Measurements from ENCODE around the gene CBARP. TPM values are rescaled to one million over a fixed set of nuclear protein-coding genes. Genes with fewer than 3 reads are reported as not detected.

The CBARP gene
- total and polyA plus RNA-seq, 9 of the 15 experiments (the other 6 are each of a cell fraction or from before 2014, with no cell fraction given) = 0.03 to 8.9 (median 1.2) TPM; not detected in 1

DNA sequence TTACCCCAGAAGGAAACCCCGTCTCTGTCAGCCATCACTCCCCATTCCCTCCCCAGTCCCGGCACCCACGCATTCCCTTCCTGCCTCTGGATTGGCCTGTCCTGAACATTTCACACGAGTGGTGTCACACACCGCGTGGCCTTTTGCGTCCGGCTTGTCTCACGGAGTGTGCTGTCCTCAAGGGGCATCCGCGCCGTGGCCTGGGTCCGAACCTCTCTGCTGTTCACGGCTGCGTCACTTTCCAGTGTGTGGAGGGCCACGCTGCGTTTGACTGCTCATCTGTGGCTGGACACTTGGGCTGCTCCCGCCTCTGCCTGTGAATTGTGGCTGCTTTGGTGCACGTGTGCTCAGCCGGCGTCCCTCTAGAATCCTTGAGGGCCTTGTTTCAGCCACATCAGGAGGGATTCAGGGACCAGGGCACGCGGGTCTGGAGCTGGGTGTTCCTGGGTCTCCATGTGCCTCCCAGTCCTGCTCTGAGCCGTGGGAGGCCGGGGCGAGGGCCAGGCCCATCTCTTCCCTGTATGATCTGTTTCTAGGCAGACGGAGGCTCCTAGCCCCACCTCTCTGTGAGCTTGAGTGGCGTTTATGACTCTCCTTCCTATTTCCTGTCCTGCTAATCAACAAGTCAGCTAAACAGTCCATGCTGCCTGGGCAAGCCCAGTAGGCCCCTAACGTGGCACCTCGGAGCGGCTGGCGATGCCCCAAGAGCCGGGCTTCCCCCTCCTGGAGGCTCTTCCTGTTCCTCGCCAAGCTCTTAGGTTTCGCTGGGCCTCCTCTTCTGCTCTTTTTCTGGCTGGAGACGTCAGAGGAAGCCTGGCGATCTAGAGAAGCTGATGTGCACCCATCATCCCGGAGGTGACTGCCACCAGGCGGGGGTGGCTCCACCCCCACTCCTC lies 24.2 kb downstream of the CBARP start (continued):
- TF ChIP-seq ZFX (CRISPR knock-in tag; IDR thresholded peaks at IDR 0.05) = no peak
- TF ChIP-seq POLR2G (IDR thresholded peaks at IDR 0.05; ENCODE audit: low read depth, low read length) = peak; percentile 68
- no peak for TF ChIP-seq TRIM24 (IDR thresholded peaks at IDR 0.05)
- TF ChIP-seq NCOA2 (IDR thresholded peaks at IDR 0.05; ENCODE audit: partially characterized antibody in 2 of 2) = no peak
- TF ChIP-seq, protein P1, sequence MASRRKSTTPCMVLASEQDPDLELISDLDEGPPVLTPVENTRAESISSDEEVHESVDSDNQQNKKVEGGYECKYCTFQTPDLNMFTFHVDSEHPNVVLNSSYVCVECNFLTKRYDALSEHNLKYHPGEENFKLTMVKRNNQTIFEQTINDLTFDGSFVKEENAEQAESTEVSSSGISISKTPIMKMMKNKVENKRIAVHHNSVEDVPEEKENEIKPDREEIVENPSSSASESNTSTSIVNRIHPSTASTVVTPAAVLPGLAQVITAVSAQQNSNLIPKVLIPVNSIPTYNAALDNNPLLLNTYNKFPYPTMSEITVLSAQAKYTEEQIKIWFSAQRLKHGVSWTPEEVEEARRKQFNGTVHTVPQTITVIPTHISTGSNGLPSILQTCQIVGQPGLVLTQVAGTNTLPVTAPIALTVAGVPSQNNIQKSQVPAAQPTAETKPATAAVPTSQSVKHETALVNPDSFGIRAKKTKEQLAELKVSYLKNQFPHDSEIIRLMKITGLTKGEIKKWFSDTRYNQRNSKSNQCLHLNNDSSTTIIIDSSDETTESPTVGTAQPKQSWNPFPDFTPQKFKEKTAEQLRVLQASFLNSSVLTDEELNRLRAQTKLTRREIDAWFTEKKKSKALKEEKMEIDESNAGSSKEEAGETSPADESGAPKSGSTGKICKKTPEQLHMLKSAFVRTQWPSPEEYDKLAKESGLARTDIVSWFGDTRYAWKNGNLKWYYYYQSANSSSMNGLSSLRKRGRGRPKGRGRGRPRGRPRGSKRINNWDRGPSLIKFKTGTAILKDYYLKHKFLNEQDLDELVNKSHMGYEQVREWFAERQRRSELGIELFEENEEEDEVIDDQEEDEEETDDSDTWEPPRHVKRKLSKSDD (conservative IDR thresholded peaks at IDR 0.05; ENCODE audit: low read length) = no peak

Data from K562 (cell line).